DOHH2 (cell line): ENCODE measurements around the gene C20orf173.

Experiments
- EZH2phosphoT487 ChIP-seq: fragments of 200-600 bp; sonication (generic); IDR thresholded peaks from 2 replicates; pipeline ENCODE4 v1.6.1; 2017; ENCODE audit warnings: borderline replicate concordance, mild to moderate bottlenecking, antibody characterized with exemption, low read length, moderate library complexity, mixed read lengths
- TF ChIP-seq, protein P1 (sequence below): fragments of 200-600 bp; sonication (generic); IDR thresholded peaks from one replicate; pipeline ENCODE4 v1.5.1; 2014; ENCODE audit warnings: antibody characterized with exemption, mild to moderate bottlenecking, low read depth, low read length; ENCODE audit not compliant: poor library complexity, severe bottlenecking

DNA sequence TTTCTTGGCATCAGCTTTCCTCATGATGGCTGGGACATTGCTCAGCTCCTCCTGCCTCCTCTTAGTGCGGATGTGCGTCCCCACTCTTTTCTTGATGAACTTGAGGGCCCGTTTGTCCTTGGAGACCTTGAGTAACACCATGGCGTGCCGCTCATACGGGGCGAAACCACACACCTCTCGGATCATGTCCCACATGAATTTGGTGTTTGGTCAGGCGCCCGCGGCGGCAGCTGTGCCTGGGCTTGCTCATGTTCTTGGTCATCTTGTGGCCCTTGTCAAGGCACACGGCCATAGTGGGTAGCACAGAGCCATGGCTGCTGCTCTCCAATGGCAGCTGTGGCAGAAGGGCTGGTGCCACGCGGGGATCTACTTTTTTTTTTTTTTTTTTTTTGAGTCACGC, 15.0 kb upstream of the C20orf173 start:
- TF ChIP-seq, protein P1, sequence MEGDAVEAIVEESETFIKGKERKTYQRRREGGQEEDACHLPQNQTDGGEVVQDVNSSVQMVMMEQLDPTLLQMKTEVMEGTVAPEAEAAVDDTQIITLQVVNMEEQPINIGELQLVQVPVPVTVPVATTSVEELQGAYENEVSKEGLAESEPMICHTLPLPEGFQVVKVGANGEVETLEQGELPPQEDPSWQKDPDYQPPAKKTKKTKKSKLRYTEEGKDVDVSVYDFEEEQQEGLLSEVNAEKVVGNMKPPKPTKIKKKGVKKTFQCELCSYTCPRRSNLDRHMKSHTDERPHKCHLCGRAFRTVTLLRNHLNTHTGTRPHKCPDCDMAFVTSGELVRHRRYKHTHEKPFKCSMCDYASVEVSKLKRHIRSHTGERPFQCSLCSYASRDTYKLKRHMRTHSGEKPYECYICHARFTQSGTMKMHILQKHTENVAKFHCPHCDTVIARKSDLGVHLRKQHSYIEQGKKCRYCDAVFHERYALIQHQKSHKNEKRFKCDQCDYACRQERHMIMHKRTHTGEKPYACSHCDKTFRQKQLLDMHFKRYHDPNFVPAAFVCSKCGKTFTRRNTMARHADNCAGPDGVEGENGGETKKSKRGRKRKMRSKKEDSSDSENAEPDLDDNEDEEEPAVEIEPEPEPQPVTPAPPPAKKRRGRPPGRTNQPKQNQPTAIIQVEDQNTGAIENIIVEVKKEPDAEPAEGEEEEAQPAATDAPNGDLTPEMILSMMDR = no peak
- no peak for TF ChIP-seq EZH2phosphoT487
